Duodenal mucosa (tissue), 2 donors: Measurements from ENCODE around the gene NFIX.
"Not testable (repeated sequence)": the region's sequence is repeated elsewhere in the genome, so short reads cannot be mapped to it uniquely, and the experiment has no call there.

ENCODE experiments used
- H3K27ac ChIP-seq: one replicate; pipeline ENCODE4 v1.7.0; 2013; ENCODE audit warnings: low read depth, low read length
- H3K27me3 ChIP-seq, 2 donors: one replicate each; pipeline ENCODE4 v1.7.0; 2013; ENCODE audit warnings: low read length in 2 of 2, control low read depth in 1 of 2; ENCODE audit not compliant: insufficient read depth in 2 of 2, control insufficient read depth in 1 of 2
- H3K36me3 ChIP-seq, 2 donors: one replicate each; pipeline ENCODE4 v1.7.0; 2013; ENCODE audit warnings: low read length in 2 of 2, control low read depth in 1 of 2; ENCODE audit not compliant: insufficient read depth in 2 of 2, control insufficient read depth in 1 of 2
- H3K4me1 ChIP-seq, 2 donors: one replicate each; pipeline ENCODE4 v1.7.0; 2013; ENCODE audit warnings: low read length in 2 of 2, control low read depth in 1 of 2; ENCODE audit not compliant: insufficient read depth in 2 of 2, control insufficient read depth in 1 of 2
- H3K4me3 ChIP-seq, 2 donors: one replicate each; pipeline ENCODE4 v1.7.0; 2013; ENCODE audit warnings: low read length in 2 of 2, low read depth in 1 of 2
- H3K9ac ChIP-seq, 2 donors: one replicate each; pipeline ENCODE4 v1.7.0; 2013; ENCODE audit warnings: low read length in 2 of 2, low read depth in 1 of 2
- H3K9me3 ChIP-seq, 2 donors: one replicate each; pipeline ENCODE4 v1.7.0; 2013; ENCODE audit warnings: low read length in 2 of 2, control low read depth in 1 of 2; ENCODE audit not compliant: control insufficient read depth in 1 of 2

The NFIX gene

DNA sequence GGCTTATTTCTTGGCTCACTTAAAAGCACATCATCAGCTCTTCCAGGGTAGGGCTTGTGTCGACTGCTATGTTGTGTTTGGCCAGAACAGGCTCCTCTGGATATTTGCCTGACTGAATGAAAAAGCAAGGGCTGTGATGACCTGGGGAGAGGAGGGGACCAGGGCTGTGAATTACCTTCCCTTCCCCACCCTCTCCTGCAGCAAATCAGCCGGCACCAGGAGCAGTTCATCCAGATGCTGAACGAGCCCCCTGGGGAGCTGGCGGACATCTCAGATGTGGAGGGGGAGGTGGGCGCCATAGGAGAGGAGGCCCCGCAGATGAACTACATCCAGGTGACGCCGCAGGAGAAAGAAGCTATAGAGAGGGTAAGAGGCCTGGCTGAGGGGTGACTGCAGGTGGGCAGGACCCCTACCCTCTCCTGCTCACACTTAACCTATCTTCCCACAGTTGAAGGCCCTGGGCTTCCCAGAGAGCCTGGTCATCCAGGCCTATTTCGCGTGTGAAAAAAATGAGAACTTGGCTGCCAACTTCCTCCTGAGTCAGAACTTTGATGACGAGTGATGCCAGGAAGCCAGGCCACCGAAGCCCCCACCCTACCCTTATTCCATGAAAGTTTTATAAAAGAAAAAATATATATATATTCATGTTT, 42.7 kb upstream of the NFIX start:
- no peak overlapping the region for H3K27ac ChIP-seq
- peaks cover 21 to 54% of the 10 kb centered on the region in 2 donors for H3K36me3 ChIP-seq
- H3K4me1 ChIP-seq: peaks cover 13 to 23% of the 10 kb centered on the region in 2 donors
- no peak overlapping the region for H3K9ac ChIP-seq
- no peaks in the 10 kb centered on the region for H3K27me3 ChIP-seq
- H3K9me3 ChIP-seq: no peaks in the 10 kb centered on the region
- no peak overlapping the region for H3K4me3 ChIP-seq

DNA sequence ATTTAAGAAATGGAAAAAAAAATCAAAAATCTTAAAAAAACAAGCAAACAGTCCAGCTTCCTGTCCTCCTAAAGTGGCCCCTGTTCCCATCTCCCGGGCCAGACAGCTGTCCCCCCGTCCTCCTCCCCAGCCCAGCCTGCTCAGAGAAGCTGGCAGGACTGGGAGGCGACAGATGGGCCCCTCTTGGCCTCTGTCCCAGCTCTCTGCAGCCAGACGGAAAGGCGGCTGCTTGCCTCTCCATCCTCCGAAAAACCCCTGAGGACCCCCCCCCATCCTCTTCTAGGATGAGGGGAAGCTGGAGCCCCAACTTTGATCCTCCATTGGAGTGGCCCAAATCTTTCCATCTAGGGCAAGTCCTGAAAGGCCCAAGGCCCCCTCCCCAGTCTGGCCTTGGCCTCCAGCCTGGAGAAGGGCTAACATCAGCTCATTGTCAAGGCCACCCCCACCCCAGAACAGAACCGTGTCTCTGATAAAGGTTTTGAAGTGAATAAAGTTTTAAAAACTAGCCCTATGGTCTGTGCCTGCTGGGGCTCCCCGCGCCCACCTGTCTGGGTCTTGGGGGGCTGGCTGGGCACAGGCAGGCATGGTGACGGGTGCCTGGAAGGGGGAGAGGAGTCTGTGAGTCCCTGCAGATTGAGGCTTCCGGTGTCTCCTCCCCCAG, 42.0 kb upstream of the NFIX start:
- Histone ChIP-seq H3K4me3 (no peak overlapping the region), H3K27me3 (no peaks in the 10 kb centered on the region), H3K4me1 (peaks cover 13 to 18% of the 10 kb centered on the region in 2 donors), H3K9ac (no peak overlapping the region), H3K9me3 (no peaks in the 10 kb centered on the region), H3K36me3 (peaks cover 18 to 48% of the 10 kb centered on the region in 2 donors), H3K27ac (no peak overlapping the region)

DNA sequence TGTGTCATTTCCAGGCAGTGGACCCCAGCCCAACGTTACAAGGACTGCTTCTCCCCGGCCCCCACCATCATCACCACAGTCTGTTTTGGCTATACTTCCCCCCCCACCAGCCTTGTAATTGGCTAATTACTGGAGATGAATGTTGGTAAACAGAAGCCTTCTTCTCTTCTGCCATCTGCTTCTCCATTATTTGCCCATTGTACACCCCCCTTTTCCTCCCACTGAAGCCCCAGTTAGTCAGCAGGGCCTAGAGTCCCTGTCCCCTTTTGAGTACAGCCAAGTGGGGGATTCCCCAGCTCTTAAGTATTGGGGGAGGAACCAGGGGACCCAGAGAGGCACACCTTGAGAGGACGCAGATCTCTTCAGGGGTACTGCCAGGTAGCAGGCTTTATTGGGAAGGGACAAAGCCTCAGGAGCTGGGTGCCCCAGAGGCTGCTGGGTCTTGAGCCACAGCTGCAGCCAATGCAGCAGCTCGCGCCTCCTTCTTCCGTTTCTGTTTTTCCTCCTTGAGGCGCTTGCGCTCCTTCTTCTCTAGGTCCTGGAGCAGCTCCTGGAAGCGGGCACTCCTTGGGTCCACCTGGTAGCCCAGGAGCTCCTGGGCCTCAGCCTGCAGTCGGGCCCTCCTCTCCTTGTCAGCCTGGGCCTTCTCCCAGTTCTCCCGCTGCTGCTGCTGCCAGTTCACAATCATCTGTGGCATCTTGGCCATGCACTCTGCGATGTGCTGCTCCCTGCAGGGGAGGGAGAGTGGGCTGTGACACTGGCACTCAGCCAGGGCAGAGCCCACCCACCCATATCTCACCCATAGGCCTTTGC, 41.3 kb upstream of the NFIX start:
- Histone ChIP-seq H3K9me3 (no peaks in the 10 kb centered on the region), H3K27me3 (no peaks in the 10 kb centered on the region), H3K36me3 (peaks cover 13 to 40% of the 10 kb centered on the region in 2 donors), H3K27ac (no peak overlapping the region), H3K9ac (no peak overlapping the region), H3K4me3 (no peak overlapping the region), H3K4me1 (peaks cover 13 to 18% of the 10 kb centered on the region in 2 donors)

DNA sequence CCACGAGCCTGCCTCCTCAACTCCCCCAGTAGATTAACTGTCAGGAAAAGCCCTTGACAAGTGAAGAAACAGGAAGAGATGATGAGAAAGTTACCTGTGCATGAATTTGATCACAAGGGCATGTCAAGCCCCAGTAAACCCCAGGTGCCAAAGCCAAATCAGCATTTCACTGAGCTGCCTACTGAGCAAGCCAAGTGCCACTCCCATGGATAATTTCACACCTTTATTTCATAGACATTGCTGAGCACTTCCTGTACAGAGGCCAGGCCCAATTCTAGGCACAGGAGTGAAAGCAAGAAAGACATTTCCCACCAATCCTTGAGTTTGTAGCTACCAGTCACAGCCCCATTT, 40.7 kb upstream of the NFIX start:
- Histone ChIP-seq H3K9ac (no peak overlapping the region), H3K27ac (no peak overlapping the region), H3K27me3 (no peaks in the 10 kb centered on the region), H3K9me3 (no peaks in the 10 kb centered on the region), H3K36me3 (peaks cover 8 to 35% of the 10 kb centered on the region in 2 donors), H3K4me1 (peaks cover 13 to 18% of the 10 kb centered on the region in 2 donors), H3K4me3 (no peak overlapping the region)

DNA sequence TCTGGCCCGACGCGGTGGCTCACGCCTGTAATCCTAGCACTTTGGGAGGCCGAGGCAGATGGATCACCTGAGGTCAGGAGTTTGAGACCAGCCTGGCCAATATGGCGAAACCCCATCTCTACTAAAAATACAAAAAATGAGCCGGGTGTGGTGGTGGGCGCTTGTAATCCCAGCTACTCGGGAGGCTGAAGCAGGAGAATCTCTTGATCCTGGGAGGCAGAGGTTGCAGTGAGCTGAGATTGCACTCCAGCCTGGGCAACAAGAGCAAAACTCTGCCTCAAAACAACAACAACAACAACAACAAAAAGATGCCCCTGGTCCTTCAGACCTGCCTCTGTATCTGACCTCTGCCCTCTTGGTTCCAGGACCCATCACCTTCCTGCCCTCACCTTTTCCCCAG, 39.7 kb upstream of the NFIX start:
- H3K9me3 ChIP-seq, H3K27ac ChIP-seq, H3K27me3 ChIP-seq: not testable (repeated sequence)
- peak overlapping the region in 1 of 2 donors; percentile 25 for H3K9ac ChIP-seq
- H3K36me3 ChIP-seq: peaks cover 4 to 28% of the 10 kb centered on the region in 2 donors
- H3K4me3 ChIP-seq: peak overlapping the region; percentile 87 to 95
- peaks cover 13 to 18% of the 10 kb centered on the region in 2 donors for H3K4me1 ChIP-seq

DNA sequence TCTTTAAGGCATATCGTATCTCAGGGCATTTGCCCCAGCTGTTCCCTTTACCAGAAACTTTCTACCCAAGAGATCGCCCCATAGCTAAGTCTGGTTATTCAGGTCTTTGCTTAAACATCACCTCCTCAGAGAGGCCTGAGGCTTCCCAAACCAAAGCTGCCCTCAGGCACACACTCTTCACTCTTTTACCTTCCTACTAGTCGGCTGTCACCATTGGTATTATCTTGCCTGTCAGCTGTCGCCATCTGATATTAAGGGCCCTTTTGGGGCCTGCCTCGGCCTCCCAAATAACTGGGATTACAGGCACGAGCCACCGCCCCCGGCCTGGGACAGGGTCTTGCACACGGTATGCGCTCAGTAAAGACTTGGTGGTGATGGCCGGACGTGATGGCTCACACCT, 39.3 kb upstream of the NFIX start:
- Histone ChIP-seq H3K4me1 (peaks cover 13 to 18% of the 10 kb centered on the region in 2 donors), H3K4me3 (peak overlapping the region; percentile 87 to 95), H3K36me3 (peaks cover 4 to 28% of the 10 kb centered on the region in 2 donors), H3K27me3 (no peaks in the 10 kb centered on the region), H3K9ac (peak overlapping the region in 1 of 2 donors; percentile 25), H3K27ac (no peak overlapping the region), H3K9me3 (no peaks in the 10 kb centered on the region)

DNA sequence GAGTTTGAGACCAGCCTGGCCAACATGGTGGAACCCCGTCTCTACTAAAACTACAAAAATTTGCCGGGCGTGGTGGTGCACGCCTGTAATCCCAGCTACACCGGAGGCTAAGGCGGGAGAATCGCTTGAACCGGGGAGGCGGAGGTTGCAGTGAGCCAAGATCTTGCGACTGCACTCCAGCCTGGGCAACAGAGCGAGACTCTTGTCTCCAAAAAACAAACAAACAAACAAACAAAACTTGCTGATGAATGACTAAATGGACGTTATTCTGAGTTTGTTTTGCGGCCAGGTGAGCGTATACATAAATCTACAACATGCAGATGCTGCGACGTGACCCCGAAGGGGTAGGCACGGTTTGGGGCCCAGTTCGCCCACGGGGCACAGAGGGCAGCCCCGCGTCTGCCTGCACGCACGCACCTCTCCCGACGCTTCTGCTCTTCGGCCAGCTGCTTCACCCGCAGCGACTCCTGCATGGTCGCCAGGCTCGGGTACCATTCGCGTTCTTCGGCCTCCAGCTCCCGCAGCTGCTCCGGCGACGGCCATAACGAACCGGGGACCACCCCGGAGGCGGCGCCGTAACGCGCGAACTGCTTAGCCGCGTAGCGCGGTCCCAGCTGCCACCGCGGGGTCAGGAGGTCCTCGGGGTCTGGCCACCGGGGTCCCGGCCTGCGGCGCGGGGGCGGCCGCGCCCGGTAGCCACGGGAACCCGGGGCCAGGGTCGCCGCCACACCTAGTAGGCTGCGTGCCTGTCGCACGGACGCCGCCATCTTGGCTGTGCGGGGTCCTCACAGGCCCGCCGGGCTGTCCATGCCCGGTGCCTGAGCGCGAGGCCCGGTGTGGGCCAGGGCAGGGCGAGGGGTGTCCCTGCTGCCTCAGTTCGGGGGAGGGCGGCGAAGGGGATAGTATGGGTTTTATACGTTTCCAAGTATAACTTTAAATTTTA, 38.6 kb upstream of the NFIX start, which contains the start of gene GADD45GIP1:
GADD45GIP1 (minus strand) TSS at position 778 of the 943 bp plus-strand sequence; CDS start at position 767, 11 bp downstream.
- Histone ChIP-seq H3K27me3 (no peaks in the 10 kb centered on the region), H3K4me3 (peak within 1 kb of the TSS; percentile 87 to 95), H3K27ac (peak within 1 kb of the TSS; percentile 79), H3K4me1 (peaks cover 13 to 18% of the 10 kb centered on the region in 2 donors), H3K9ac (peak within 1 kb of the TSS; percentile 58 to 96), H3K36me3 (peaks cover 4 to 22% of the 10 kb centered on the region in 2 donors), H3K9me3 (no peaks in the 10 kb centered on the region)

DNA sequence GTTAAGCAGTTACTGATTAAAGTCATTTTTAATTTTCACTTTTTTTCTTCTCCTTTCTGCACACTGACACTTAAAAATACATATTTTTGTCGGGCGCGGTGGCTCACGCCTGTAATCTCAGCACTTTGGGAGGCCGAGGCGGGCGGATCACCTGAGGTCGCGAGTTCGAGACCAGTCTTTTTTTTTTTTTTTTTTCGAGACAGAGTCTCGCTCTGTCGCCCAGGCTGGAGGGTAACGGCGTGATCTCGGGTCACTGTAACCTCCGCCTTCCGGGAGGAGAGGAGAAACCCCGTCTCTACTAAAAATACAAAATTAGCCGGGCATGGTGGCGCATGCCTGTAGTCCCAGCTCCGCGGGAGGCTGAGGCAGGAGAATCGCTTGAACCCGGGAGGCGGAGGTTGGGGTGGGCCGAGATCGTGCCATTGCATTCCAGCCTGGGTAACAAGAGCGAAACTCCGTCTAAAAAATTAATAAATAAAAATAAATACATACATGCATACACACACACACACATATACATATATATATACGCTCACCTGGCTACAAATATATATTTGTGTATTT, 37.8 kb upstream of the NFIX start:
- peaks cover 13 to 18% of the 10 kb centered on the region in 2 donors for H3K4me1 ChIP-seq
- peak overlapping the region; percentile 87 to 95 for H3K4me3 ChIP-seq
- not testable (repeated sequence) for H3K27me3 ChIP-seq, H3K9me3 ChIP-seq
- H3K36me3 ChIP-seq: peaks cover 4 to 15% of the 10 kb centered on the region in 2 donors
- H3K27ac ChIP-seq: peak overlapping the region; percentile 79
- peak overlapping the region; percentile 58 to 96 for H3K9ac ChIP-seq

DNA sequence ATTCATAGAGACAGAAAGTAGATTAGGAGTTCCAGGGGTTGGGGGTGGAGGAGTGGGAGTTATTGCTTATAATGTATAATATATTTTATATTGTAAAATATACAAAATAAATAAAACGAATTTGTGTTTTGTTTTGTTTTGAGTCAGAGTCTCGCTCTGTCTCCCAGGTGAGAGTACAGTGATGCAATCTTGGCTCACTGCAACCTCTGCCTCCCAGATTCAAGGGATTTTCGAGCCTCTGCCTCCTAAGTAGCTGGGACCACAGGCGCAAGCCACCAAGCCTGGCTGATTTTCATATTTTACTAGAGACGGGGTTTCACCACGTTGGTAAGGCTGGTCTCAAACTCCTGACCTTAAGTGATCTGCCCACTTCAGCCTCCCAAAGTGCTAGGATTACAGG, 35.8 kb upstream of the NFIX start:
- Histone ChIP-seq H3K27ac (no peak overlapping the region), H3K9me3 (no peaks in the 10 kb centered on the region), H3K36me3 (peaks cover 0 to 2% of the 10 kb centered on the region in 2 donors), H3K4me3 (no peak overlapping the region), H3K4me1 (peaks cover 11 to 16% of the 10 kb centered on the region in 2 donors), H3K9ac (no peak overlapping the region), H3K27me3 (no peaks in the 10 kb centered on the region)
